CD4-positive, alpha-beta T cell treated with Interleukin-21 for 1 hour (primary cell): ENCODE data around the gene NRL.

ENCODE experiments used
- DNase-seq: peaks from one replicate; pipeline ENCODE4 v3.0.0-alpha.2; 2020

Gene NRL

DNA sequence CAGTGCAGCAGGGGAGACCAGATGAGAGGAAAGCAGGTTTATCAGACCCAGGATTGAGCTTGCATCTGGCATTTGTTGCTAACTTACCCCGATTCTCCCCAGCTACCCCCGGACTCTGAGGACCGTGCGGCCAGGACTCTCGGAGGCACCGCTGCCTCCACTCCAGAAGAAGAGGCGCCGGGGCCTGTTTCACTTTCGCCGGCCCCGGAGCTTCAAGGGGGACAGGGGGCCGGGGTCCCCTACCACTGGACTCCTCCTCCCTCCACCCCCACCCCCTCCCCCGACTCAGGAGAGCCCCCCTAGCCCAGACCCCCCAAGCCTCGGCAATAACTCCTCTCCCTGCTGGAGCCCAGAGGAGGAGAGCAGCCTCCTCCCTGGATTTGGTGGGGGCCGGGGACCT lies 49.9 kb downstream of the NRL start:
- no peak for DNase-seq

DNA sequence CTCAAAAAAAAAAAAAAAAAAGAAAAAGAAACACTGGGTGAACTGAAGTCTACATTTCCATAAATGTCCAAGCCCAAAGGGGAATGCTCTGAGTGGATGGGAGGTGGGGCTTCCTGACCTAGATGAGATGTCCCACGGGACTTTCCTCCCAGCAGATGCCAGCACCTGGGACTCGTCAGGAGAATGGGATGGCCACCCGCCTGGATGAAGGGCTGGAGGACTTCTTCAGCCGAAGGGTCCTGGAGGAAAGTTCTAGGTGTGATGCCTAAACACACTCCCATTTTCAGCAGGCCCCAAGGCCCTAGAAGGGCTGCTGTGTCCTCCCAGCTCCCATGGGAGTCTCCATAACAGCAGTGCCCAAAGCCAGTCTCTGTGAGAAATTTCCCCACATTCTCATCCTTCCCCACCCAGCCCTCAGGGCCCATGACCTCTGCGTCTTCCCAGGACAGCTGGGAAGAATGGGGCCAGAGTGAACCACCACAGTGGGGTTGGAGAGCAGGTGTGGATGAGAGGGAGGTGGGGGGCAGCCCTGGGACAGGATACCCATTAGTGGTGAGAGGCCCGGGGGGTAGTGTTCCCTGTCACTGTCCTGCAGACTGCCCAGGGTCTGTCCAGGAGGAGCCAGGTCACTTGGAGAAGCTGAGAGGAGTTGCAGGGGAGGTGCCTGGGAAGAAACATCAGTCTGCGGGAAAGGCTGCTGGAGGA lies 50.5 kb downstream of the NRL start:
- DNase-seq, result no peak

GRCh38 chr14:24063263-24063836 lies 51.4 kb downstream of the NRL start:
- DNase-seq, result no peak

GRCh38 chr14:24062216-24062980 lies 52.4 kb downstream of the NRL start:
- no peak for DNase-seq

DNA sequence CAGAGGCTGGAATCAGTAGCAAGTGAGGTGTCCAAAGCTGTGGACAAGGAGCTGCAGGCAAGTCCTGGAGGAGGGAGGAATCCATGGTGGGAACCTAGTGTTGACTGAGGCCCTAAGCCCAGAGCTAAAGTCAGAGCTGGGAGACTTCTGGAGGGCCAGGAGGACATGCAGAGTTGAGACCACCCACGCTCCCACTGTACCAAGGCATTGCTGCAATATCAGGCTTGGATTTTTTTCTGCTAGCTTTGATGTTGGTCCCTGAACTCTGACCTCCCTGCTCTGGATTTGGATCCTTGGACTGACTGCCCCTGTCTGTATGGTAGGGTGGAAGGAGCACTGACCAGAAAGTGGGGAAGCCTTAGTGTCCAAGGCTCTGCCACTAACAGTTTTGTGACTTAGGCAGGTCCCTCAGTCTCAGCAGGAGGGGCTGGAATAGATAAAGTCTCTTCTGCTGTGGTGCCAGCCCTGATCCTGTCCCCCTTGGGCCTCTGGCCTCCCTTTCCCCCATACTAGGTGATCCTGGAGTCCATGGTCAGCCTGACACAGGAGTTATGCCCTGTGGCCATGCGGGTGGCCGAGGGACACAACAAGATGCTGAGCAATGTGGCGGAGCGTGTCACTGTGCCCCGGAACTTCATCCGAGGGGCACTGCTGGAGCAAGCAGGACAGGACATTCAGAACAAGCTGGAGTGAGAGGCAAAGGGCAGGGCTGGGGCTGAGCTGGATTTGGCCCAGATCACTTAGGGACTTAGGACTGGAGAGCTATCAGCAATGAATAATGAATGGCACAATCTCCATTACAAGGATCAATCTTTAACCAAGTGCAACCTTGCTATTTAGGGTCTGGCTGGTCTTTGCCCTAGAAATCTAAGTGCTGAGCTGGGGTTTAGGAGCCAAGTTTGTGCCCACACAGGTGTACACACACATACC lies 53.5 kb downstream of the NRL start:
- DNase-seq, result no peak

DNA sequence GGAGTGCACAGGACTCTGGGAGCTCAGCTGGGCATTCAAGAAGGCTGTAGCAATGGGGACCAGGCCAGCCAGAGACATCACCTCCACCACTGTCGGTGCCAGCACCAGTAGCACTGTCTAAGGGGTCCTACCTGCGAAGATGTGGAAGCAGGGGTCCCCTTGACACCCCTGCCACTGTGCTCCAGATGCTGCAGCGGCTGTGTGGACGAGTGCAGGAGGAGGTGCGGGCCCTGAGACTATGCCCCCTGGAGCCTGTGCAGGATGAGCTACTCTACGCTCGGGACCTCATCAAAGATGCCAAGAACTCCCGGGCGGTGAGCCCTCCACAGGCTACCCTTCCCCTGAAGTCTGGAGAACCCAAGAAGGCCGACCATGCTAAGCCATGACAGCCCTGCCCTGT lies 54.3 kb downstream of the NRL start:
- DNase-seq, result no peak

DNA sequence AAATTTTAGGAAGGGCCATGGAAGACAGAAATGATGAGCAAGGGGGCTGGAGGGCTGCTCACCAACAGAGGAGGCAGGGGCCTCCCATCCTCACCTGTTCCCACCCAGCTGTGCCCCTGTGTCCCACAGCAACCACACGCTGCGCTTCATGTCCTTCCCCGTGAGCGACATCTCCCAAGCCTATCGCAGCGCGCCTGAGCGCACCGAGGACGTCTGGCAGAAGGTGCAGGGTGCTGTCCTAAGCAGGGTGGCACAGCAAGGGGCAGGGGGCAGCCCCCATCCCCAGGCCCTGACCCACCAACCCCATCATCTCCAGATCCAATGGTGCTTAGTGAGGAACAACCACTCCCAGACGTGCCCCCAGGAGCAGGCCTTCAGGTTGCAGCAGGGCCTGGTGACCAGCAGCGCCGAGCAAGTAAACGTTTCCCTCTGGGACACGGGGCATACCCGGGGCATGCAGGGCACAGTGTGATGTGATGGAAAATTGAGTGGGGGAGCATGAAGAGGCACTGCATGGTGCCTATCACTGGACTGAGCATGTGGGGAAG lies 54.8 kb downstream of the NRL start:
- no peak for DNase-seq

DNA sequence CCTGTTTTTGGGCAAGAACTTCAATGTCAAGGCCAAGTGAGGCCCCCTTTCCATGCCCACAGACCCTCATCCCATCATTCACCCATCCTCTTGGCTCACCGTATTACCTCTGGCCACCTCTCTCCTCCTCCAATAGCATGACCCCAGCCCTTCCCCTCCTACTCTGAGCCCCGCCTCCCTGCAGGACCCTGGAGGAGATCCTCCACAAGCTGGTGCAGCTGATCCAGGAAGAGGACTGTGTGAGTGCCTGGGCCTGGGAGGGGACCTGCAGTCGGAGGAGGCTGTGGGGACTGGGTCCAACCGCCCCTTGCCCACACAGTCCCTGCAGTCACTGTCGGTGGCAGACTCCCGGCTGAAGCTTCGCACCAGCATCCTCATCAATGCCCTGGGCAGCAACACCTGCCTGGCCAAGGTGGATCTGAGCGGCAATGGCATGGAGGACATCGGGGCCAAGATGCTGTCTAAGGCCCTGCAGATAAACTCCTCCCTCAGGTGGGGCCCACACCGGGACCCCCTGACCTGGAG lies 55.7 kb downstream of the NRL start:
- DNase-seq, result no peak

DNA sequence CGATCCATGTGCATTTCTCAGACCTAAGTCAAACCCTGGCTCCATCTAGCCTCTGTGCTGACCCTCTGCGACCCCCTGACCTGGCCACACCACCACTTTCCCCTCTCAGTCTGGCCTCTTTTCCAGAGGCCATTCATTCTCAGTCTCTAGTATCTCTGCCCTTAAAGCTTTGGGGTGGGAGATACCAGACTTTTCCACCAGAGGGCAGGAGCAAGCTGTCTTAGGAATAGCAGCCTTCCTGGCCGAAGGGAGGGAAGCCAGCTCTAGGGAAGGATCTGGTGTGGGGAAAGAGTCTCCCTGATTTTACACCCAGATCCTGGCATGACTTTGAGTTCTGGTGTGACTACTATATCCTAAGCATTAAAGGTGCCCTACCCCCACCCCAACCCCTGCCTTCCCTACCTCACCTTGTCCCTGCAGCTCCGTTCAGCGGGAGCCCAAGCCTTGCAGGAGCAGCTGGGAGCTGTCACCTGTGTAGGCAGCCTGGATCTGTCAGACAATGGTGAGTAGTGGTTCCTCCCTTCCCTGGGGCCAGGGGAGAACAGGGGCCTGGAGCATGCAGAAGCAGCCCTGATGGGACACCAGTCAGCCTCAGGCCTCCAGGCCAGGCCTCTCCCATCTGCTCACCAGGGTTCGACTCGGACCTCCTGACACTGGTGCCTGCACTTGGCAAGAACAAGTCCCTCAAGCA lies 56.3 kb downstream of the NRL start:
- DNase-seq, result peak; percentile 79

GRCh38 chr14:24057867-24058259 lies 56.9 kb downstream of the NRL start:
- DNase-seq, result no peak

DNA sequence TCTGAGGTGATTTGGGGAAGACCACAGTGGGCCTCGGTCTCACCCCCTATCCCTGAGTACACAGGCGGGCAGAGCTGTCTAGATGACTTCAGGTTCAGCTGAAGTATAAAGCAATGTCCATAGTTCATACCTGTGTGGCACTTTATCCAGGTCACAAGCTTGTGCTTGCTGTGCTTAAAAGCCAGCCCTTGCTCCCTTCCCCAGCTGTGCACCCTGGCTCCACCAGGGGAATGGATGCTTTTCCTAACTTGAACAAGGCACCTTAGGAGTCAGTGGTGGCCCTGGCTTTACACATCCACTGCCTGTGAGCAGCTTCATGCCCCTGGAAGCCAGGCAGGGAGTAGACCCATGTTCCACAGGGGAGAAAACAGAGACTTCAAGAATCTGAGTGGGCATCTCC lies 57.5 kb downstream of the NRL start:
- DNase-seq, result no peak

DNA sequence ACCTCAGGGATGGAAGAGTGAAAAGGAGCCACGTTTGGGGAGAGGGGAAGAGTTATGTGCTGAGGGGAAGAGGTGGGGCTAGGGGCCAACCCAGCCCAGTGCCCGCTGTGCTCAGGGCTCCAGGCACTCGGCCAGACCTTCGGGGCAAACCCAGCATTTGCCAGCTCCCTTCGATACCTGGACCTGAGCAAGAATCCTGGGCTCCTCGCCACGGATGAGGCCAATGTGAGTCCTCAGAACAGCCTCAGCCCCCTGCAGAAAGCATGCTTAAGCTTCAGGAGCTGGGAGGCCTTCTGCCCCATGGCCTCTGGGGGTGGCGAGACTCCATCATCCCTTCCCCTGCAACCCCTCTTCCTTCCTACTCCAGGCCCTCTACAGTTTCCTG lies 58.0 kb downstream of the NRL start:
- DNase-seq, result no peak

GRCh38 chr14:24055971-24056799 lies 58.6 kb downstream of the NRL start:
- no peak for DNase-seq

- no peak for DNase-seq
Observed at GRCh38 chr14:24054646-24055045, 60.1 kb downstream of the NRL start.

- no peak for DNase-seq
Observed at GRCh38 chr14:24054324-24054641, 60.5 kb downstream of the NRL start.

DNA sequence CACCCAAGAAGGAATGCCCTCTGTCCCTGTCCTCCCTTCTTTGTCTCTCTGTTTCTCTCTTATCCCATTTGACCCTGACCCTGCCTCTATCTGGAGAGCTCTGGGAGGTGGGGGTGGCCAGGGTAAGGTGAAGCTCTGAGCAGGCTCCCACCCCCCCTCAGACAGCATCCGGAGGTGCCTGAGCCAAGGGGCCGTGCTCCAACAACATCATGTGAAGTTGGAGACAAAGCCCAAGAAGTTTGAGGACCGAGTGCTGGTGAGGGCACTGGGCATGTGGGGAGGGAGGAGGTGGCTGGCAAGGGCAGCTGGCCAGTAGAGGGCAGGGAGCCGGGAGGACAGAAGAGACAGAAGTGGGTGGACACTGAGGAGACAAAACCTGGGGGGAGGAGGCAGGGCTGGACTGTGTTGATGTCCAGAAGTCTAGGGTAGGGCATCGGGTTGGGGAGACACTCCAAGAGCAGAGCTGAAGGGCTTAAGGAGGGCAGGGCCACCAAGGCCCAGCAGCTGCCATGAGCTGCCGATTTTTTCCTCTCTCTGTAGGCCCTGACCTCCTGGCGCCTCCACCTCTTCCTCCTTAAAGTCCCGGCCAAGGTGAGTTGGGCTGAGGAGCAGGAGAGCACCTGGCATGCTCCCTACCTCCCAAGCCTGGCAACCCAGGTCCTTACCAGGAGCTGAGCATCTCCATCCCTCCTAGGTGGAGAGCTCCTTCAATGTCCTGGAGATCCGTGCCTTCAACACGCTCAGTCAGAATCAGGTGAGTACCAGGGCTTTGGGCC lies 61.0 kb downstream of the NRL start:
- no peak for DNase-seq

GRCh38 chr14:24052656-24053547 lies 61.8 kb downstream of the NRL start:
- DNase-seq, result peak; percentile 36

DNA sequence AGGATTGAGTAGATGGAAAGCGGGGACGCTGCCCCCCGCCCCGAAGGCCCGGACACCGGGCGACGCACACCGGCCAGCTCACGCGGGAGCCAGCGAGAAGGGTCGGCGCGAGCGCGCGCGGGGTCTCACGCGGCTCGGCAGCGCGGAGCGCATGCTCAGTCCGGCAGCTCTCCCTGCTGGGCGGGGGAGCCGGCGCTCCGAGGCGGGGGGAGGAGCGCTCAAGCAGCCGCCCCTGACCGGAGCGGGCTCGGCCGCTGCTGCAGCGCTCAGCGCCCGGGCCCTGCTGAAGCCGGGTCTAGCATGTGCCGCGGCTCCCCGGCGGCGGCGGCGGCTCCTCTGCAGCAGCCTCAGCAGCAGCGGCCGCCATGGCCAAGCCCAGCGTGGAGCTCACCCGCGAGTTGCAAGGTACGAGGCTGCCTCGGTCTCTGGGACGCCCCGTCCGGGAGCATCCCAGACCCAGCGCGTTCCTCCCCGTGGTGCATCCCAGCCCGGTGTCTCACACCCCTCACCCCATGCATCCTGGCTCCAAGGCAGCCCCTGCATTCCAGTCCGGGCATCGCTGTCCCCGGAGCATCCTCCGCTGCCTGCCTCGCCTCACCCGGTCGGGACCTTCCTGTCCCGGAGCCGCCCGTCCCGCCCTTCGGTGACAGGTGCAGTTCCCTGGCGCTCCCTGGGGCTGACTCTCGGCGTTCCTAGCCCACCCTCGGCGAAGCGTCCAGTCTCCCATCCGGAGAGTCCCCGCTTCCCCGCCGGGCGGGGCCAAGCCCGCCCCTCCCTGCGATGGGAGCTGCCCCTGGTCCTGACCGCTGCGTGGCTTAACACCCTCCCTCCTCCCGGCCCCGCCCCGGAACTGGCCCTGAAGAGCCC lies 62.7 kb downstream of the NRL start, which contains the start of gene CARMIL3:
CARMIL3 (plus strand) TSS at position 221 of the 867 bp plus-strand sequence; CDS start at position 366, 145 bp downstream.
- peak; percentile 63 for DNase-seq
